Endometrial microvascular endothelial cells (primary cell): Measurements from ENCODE around the gene SPIN2A. TPM values are rescaled to one million over a fixed set of nuclear protein-coding genes. Genes with fewer than 3 reads are reported as not detected.
"Not testable (repeated sequence)": the region's sequence is repeated elsewhere in the genome, so short reads cannot be mapped to it uniquely, and the experiment has no call there.

Experiments used
- in situ Hi-C: cut with HindIII; loops from 2 replicates; pipeline ENCODE4 v1.10.0; 2017; ENCODE audit warnings: low sequenced_read_pairs, low pct_unique_long_range_greater_than_20kb; ENCODE audit errors: inconsistent ontology term
- total RNA-seq: library from RNA; depleted of rRNA; stranded (reverse); fragments of >200 nt; gene quantifications from one replicate; pipeline ENCODE4 v1.2.3, GENCODE V29; 2015; ENCODE audit errors: inconsistent ontology term

The SPIN2A gene
- total RNA-seq, 1 donor from 2014 or later = not detected

GRCh38 chrX:57104921-57105398, 32.2 kb downstream of the SPIN2A start:
- in situ Hi-C loops = no loop called here

GRCh38 chrX:57104406-57104805, 32.8 kb downstream of the SPIN2A start:
- in situ Hi-C loops = no loop called here

- in situ Hi-C loops = no loop called here
These were observed 33.7 kb downstream of the SPIN2A start for GRCh38 chrX:57103489-57103888.

- in situ Hi-C loops = not testable (repeated sequence)
These were observed 34.3 kb downstream of the SPIN2A start for GRCh38 chrX:57102918-57103317.

Other genes with a start within 250 kb of the SPIN2A start
- 3.1 TPM for gene SPIN3, start 141.9 kb downstream of the SPIN2A start, total RNA-seq
- gene SPIN2B, start 15.8 kb downstream of the SPIN2A start, total RNA-seq = 9.0 TPM
- not detected for gene FAAH2, start 149.3 kb upstream of the SPIN2A start, total RNA-seq